SH-SY5Y (cell line): ENCODE data around the gene MORN4.

Experiments used
- GATA2 ChIP-seq: IDR thresholded peaks from 2 replicates; pipeline ENCODE4 v1.6.1; 2011; ENCODE audit warnings: mild to moderate bottlenecking, low read depth, low read length
- GATA3 ChIP-seq: IDR thresholded peaks from 2 replicates; pipeline ENCODE4 v1.6.1; 2011; ENCODE audit warnings: low read depth, mild to moderate bottlenecking, low read length, moderate library complexity

DNA sequence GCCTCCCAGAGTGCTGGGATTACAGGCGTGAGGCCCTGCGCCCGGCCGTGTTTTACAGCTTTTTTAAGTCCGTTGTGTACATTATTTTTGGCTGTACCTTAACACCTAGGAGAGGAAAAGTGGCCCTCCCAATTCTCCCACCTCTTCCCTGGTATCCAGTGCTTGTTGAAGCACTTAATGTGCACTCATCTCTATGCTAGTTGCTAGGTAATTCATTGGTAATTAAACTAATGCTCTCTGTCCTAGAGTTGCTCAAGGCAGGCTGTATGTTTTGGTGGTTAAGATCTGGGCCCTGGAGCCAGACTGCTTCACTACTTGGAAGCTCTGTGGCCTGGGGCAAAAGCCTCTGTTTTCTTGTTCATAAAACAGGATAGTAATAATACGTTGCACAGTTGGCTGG lies 34.2 kb upstream of the MORN4 start:
- TF ChIP-seq GATA2 (no peak), GATA3 (no peak)
